ENCODE data around the gene PPFIBP2. TPM values are rescaled to one million over a fixed set of nuclear protein-coding genes. Genes with fewer than 3 reads are reported as not detected.

The PPFIBP2 gene
- total RNA-seq, 1 donor from 2014 or later = 64.1 TPM

- Mint-ChIP-seq H3K4me3 (ENCODE audit: low read depth) (no peak overlapping the region), H3K9me3 (ENCODE audit: low read depth) (no peaks in the 10 kb centered on the region), H3K27ac (no peak overlapping the region), H3K4me1 (ENCODE audit: low read depth) (peaks cover 13% of the 10 kb centered on the region), H3K27me3 (no peaks in the 10 kb centered on the region), H3K36me3 (ENCODE audit: insufficient read depth) (peaks cover 1% of the 10 kb centered on the region)
- no peak for TF ChIP-seq CTCF (IDR thresholded peaks at IDR 0.05; ENCODE audit: unreplicated experiment)
- DNase-seq (ENCODE audit: low spot score, unreplicated experiment) = no peak
These were observed 76.1 kb downstream of the PPFIBP2 start for GRCh38 chr11:7589861-7590260.

GRCh38 chr11:7590529-7590928 lies 76.7 kb downstream of the PPFIBP2 start:
- Mint-ChIP-seq H3K4me3 (ENCODE audit: low read depth) (no peak overlapping the region), H3K27ac (no peak overlapping the region), H3K36me3 (ENCODE audit: insufficient read depth) (peaks cover 1% of the 10 kb centered on the region), H3K27me3 (no peaks in the 10 kb centered on the region), H3K4me1 (ENCODE audit: low read depth) (peaks cover 19% of the 10 kb centered on the region), H3K9me3 (ENCODE audit: low read depth) (no peaks in the 10 kb centered on the region)
- TF ChIP-seq CTCF (IDR thresholded peaks at IDR 0.05; ENCODE audit: unreplicated experiment) = no peak
- no peak for DNase-seq (ENCODE audit: low spot score, unreplicated experiment)

- Mint-ChIP-seq H3K27ac (no peak overlapping the region), H3K4me3 (ENCODE audit: low read depth) (no peak overlapping the region), H3K4me1 (ENCODE audit: low read depth) (peaks cover 25% of the 10 kb centered on the region), H3K36me3 (ENCODE audit: insufficient read depth) (peaks cover 1% of the 10 kb centered on the region), H3K9me3 (ENCODE audit: low read depth) (no peaks in the 10 kb centered on the region), H3K27me3 (no peaks in the 10 kb centered on the region)
- no peak for TF ChIP-seq CTCF (IDR thresholded peaks at IDR 0.05; ENCODE audit: unreplicated experiment)
- DNase-seq (ENCODE audit: low spot score, unreplicated experiment) = no peak
These were observed 77.5 kb downstream of the PPFIBP2 start for GRCh38 chr11:7591107-7591894.

- no peaks in the 10 kb centered on the region for H3K9me3 Mint-ChIP-seq (ENCODE audit: low read depth)
- no peak for TF ChIP-seq CTCF (IDR thresholded peaks at IDR 0.05; ENCODE audit: unreplicated experiment)
- H3K4me3 Mint-ChIP-seq (ENCODE audit: low read depth) = no peak overlapping the region
- no peak for DNase-seq (ENCODE audit: low spot score, unreplicated experiment)
- H3K27me3 Mint-ChIP-seq = no peaks in the 10 kb centered on the region
- no peak overlapping the region for H3K27ac Mint-ChIP-seq
- H3K36me3 Mint-ChIP-seq (ENCODE audit: insufficient read depth) = peaks cover 1% of the 10 kb centered on the region
- H3K4me1 Mint-ChIP-seq (ENCODE audit: low read depth) = peaks cover 30% of the 10 kb centered on the region
These were observed 78.2 kb downstream of the PPFIBP2 start for GRCh38 chr11:7591987-7592386.

GRCh38 chr11:7592711-7593110 lies 78.9 kb downstream of the PPFIBP2 start:
- no peak overlapping the region for H3K4me3 Mint-ChIP-seq (ENCODE audit: low read depth)
- TF ChIP-seq CTCF (IDR thresholded peaks at IDR 0.05; ENCODE audit: unreplicated experiment) = no peak
- no peak overlapping the region for H3K27ac Mint-ChIP-seq
- H3K4me1 Mint-ChIP-seq (ENCODE audit: low read depth) = peaks cover 32% of the 10 kb centered on the region
- H3K36me3 Mint-ChIP-seq (ENCODE audit: insufficient read depth) = peaks cover 1% of the 10 kb centered on the region
- no peaks in the 10 kb centered on the region for H3K9me3 Mint-ChIP-seq (ENCODE audit: low read depth)
- DNase-seq (ENCODE audit: low spot score, unreplicated experiment) = no peak
- H3K27me3 Mint-ChIP-seq = no peaks in the 10 kb centered on the region

Measured in progenitor cell of endocrine pancreas (in vitro differentiated cells).